CD4-positive, alpha-beta T cell (primary cell): ENCODE data around the gene FGF10. TPM values are rescaled to one million over a fixed set of nuclear protein-coding genes. Genes with fewer than 3 reads are reported as not detected.

Source experiments
- ATAC-seq: fragments of 200-7000 bp; cut with Tn5 transposase; one replicate; pipeline ENCODE4 v1.10.0; 2022; ENCODE audit warnings: mild to moderate bottlenecking; ENCODE audit not compliant: poor library complexity
- CTCF ChIA-PET: fragments of 350-600 bp; sonication (Branson Sonifier 250); formaldehyde crosslinking; loops from one replicate; lab custom pipeline; 2021; ENCODE audit warnings: antibody characterized with exemption, inconsistent platforms; lab: Charles Lee
- POLR2A ChIA-PET: fragments of 350-600 bp; sonication (Branson Sonifier 250); formaldehyde crosslinking; loops from one replicate; lab custom pipeline; 2021; ENCODE audit warnings: antibody characterized with exemption, inconsistent platforms; lab: Charles Lee
- DNase-seq, 14 experiments: peaks; one replicate each; pipeline ENCODE4 v3.0.0-alpha.2; 2013 to 2020; ENCODE audit warnings: mixed read lengths in 2 of 14
- H3K27ac ChIP-seq, 2 donors: one replicate each; pipeline versions ENCODE4 v1.5.1 to v1.7.0; 2013; ENCODE audit warnings: low read length in 2 of 2, low read depth in 1 of 2, mild to moderate bottlenecking in 1 of 2
- H3K27me3 ChIP-seq, 2 experiments: 1 replicate in 1 of 2; 2 replicates in 1 of 2; pipeline versions ENCODE4 v1.6.1 to v1.7.0; 2013; ENCODE audit warnings: low read length in 2 of 2, control low read depth in 1 of 2, mild to moderate bottlenecking in 1 of 2, moderate library complexity in 1 of 2; ENCODE audit not compliant: insufficient read depth in 2 of 2, control insufficient read depth in 1 of 2
- H3K36me3 ChIP-seq: one replicate; pipeline ENCODE4 v1.6.1; 2013; ENCODE audit warnings: low read length, control low read depth; ENCODE audit not compliant: insufficient read depth
- H3K4me1 ChIP-seq: one replicate; pipeline ENCODE4 v1.6.1; 2013; ENCODE audit warnings: low read length, control low read depth; ENCODE audit not compliant: insufficient read depth
- H3K4me3 ChIP-seq: one replicate; pipeline ENCODE4 v1.5.1; 2013; ENCODE audit warnings: mild to moderate bottlenecking, low read length, moderate library complexity
- H3K9me3 ChIP-seq, 2 experiments: 1 replicate in 1 of 2; 2 replicates in 1 of 2; pipeline versions ENCODE4 v1.6.1 to v1.7.0; 2013; ENCODE audit warnings: low read length in 2 of 2, mild to moderate bottlenecking in 2 of 2, control low read depth in 1 of 2, moderate library complexity in 1 of 2; ENCODE audit not compliant: control insufficient read depth in 1 of 2, insufficient read depth in 1 of 2
- H3K27ac Mint-ChIP-seq: one replicate; pipeline ENCODE4 v1.8.0; 2020; ENCODE audit warnings: mixed read lengths
- H3K27me3 Mint-ChIP-seq: one replicate; pipeline ENCODE4 v1.8.0; 2021; ENCODE audit warnings: mixed read lengths
- H3K36me3 Mint-ChIP-seq: one replicate; pipeline ENCODE4 v1.8.0; 2021; ENCODE audit warnings: low read depth, mixed read lengths
- H3K4me1 Mint-ChIP-seq: one replicate; pipeline ENCODE4 v1.8.0; 2021; ENCODE audit warnings: low read depth, mixed read lengths
- H3K4me3 Mint-ChIP-seq: one replicate; pipeline ENCODE4 v1.8.0; 2020; ENCODE audit warnings: mild to moderate bottlenecking, mixed read lengths
- H3K9me3 Mint-ChIP-seq: one replicate; pipeline ENCODE4 v1.8.0; 2020; ENCODE audit warnings: mixed read lengths
- CTCF ChIP-seq: fragments of 200-600 bp; IDR thresholded peaks from one replicate; pipeline ENCODE4 v1.8.0; 2022; ENCODE audit warnings: antibody characterized with exemption, mild to moderate bottlenecking
- intact Hi-C, 2 experiments: fragments of 100-400 bp; cut with DNase I in 1 of 2; cut with micrococcal nuclease in 1 of 2; formaldehyde crosslinking; loops; one replicate each; pipeline versions ENCODE4 v1.15.1 to v1.9.0; 2023 to 2025; cut with DNase I, micrococcal nuclease
- total RNA-seq, 174 experiments: library from RNA in 2 of 174; stranded (reverse) in 2 of 174; gene quantifications; one replicate each; pipeline ENCODE4 v1.2.3 and lab custom pipeline; 2021 to 2026

FGF10 gene
- total RNA-seq, 2 experiments from 2014 or later, result not detected

GRCh38 chr5:44402084-44402483, 12.9 kb upstream of the FGF10 start:
- H3K4me3 ChIP-seq, result no peak overlapping the region
- CTCF ChIA-PET, result no interaction called here
- Mint-ChIP-seq H3K4me1 (no peaks in the 10 kb centered on the region), H3K27ac (no peak overlapping the region), H3K36me3 (no peaks in the 10 kb centered on the region), H3K9me3 (peaks cover 4% of the 10 kb centered on the region), H3K4me3 (no peak overlapping the region), H3K27me3 (no peaks in the 10 kb centered on the region)
- ATAC-seq (no peak), DNase-seq (no peak)
- peaks cover 0 to 4% of the 10 kb centered on the region in 2 experiments for H3K9me3 ChIP-seq
- no peaks in the 10 kb centered on the region for H3K36me3 ChIP-seq
- intact Hi-C loops, result no loop called here
- H3K27ac ChIP-seq, result no peak overlapping the region
- H3K4me1 ChIP-seq, result no peaks in the 10 kb centered on the region
- no peak for TF ChIP-seq CTCF
- H3K27me3 ChIP-seq, result no peaks in the 10 kb centered on the region
- POLR2A ChIA-PET, result no interaction called here

GRCh38 chr5:44401611-44402010, 12.4 kb upstream of the FGF10 start:
- CTCF ChIA-PET, result no interaction called here
- POLR2A ChIA-PET, result no interaction called here
- no peaks in the 10 kb centered on the region for H3K27me3 Mint-ChIP-seq
- Histone ChIP-seq H3K27me3 (no peaks in the 10 kb centered on the region), H3K4me3 (no peak overlapping the region), H3K27ac (no peak overlapping the region), H3K4me1 (no peaks in the 10 kb centered on the region), H3K36me3 (no peaks in the 10 kb centered on the region), H3K9me3 (peaks cover 0 to 4% of the 10 kb centered on the region in 2 experiments)
- ATAC-seq (no peak), DNase-seq (no peak)
- no peak overlapping the region for H3K4me3 Mint-ChIP-seq
- H3K36me3 Mint-ChIP-seq, result no peaks in the 10 kb centered on the region
- intact Hi-C loops, result no loop called here
- no peaks in the 10 kb centered on the region for H3K4me1 Mint-ChIP-seq
- no peak for TF ChIP-seq CTCF
- peaks cover 2% of the 10 kb centered on the region for H3K9me3 Mint-ChIP-seq
- H3K27ac Mint-ChIP-seq, result no peak overlapping the region

- POLR2A ChIA-PET, result no interaction called here
- no peak for ATAC-seq
- intact Hi-C loops, result no loop called here
- DNase-seq, result no peak
- no peak overlapping the region for H3K4me3 ChIP-seq
- CTCF ChIA-PET, result no interaction called here
- no peaks in the 10 kb centered on the region for H3K4me1 Mint-ChIP-seq
- H3K27me3 ChIP-seq, result no peaks in the 10 kb centered on the region
- peaks cover 6% of the 10 kb centered on the region for H3K9me3 Mint-ChIP-seq
- H3K27ac ChIP-seq, result no peak overlapping the region
- no peaks in the 10 kb centered on the region for H3K9me3 ChIP-seq
- no peak for TF ChIP-seq CTCF
- H3K4me3 Mint-ChIP-seq, result no peak overlapping the region
- no peaks in the 10 kb centered on the region for H3K27me3 Mint-ChIP-seq
- no peaks in the 10 kb centered on the region for H3K36me3 Mint-ChIP-seq
- no peaks in the 10 kb centered on the region for H3K4me1 ChIP-seq
- no peaks in the 10 kb centered on the region for H3K36me3 ChIP-seq
- no peak overlapping the region for H3K27ac Mint-ChIP-seq
Observed at GRCh38 chr5:44398382-44398781, 9.2 kb upstream of the FGF10 start.
